GM23338 (cell line): Measurements from ENCODE around the gene LDLRAD3. TPM values are rescaled to one million over a fixed set of nuclear protein-coding genes. Genes with fewer than 3 reads are reported as not detected.
A peak's percentile ranks its signal among the peaks of the same experiment; 100 is the strongest.

ENCODE experiments used
- ATAC-seq: fragments of 200-7000 bp; cut with Tn5 transposase; 3 replicates; pipeline ENCODE4 v1.9.1; 2020
- DNase-seq: peaks from one replicate; pipeline ENCODE4 v3.0.0-alpha.2; 2015; ENCODE audit warnings: low spot score
- H2AFZ ChIP-seq: fragments of 200-600 bp; sonication (generic); 2 replicates; pipeline ENCODE4 v1.8.0; 2016; ENCODE audit warnings: antibody characterized with exemption, mild to moderate bottlenecking, moderate library complexity
- H3F3A ChIP-seq: fragments of 200-600 bp; sonication (generic); replicated peaks from 2 replicates; pipeline ENCODE4 v1.8.0; 2017; ENCODE audit warnings: antibody characterized with exemption, mixed run types, low read depth
- H3K27ac ChIP-seq: fragments of 200-600 bp; sonication (generic); 2 replicates; pipeline ENCODE4 v1.6.1; 2016; ENCODE audit warnings: low read depth
- H3K27me3 ChIP-seq: fragments of 200-600 bp; sonication (generic); 2 replicates; pipeline ENCODE4 v1.8.0; 2016; ENCODE audit warnings: mild to moderate bottlenecking, mixed run types, moderate library complexity; ENCODE audit not compliant: insufficient read depth
- H3K36me3 ChIP-seq: fragments of 200-600 bp; sonication (generic); 2 replicates; pipeline ENCODE4 v1.8.0; 2016; ENCODE audit warnings: mild to moderate bottlenecking; ENCODE audit not compliant: insufficient read depth
- H3K4me1 ChIP-seq: fragments of 200-600 bp; sonication (generic); 2 replicates; pipeline ENCODE4 v1.8.0; 2016; ENCODE audit warnings: mild to moderate bottlenecking, moderate library complexity; ENCODE audit not compliant: insufficient read depth
- H3K4me2 ChIP-seq: fragments of 200-600 bp; sonication (generic); 2 replicates; pipeline ENCODE4 v1.7.1; 2017; ENCODE audit warnings: mixed run types
- H3K4me3 ChIP-seq: fragments of 200-600 bp; sonication (generic); 2 replicates; pipeline ENCODE4 v1.6.1; 2016; ENCODE audit warnings: mixed run types
- H3K79me2 ChIP-seq: fragments of 200-600 bp; sonication (generic); replicated peaks from 2 replicates; pipeline ENCODE4 v1.8.0; 2017; ENCODE audit warnings: mild to moderate bottlenecking; ENCODE audit not compliant: insufficient read depth
- H3K9me2 ChIP-seq: fragments of 200-600 bp; sonication (generic); 2 replicates; pipeline ENCODE4 v1.8.0; 2017; ENCODE audit not compliant: insufficient read depth
- H4K20me1 ChIP-seq: fragments of 200-600 bp; sonication (generic); replicated peaks from 2 replicates; pipeline ENCODE4 v1.8.0; 2017; ENCODE audit warnings: mild to moderate bottlenecking; ENCODE audit not compliant: insufficient read depth
- H3K27ac Mint-ChIP-seq: 2 replicates; pipeline ENCODE4 v1.8.0; 2020; ENCODE audit warnings: inconsistent platforms, mild to moderate bottlenecking, moderate library complexity, mixed read lengths
- H3K27me3 Mint-ChIP-seq: 3 replicates; pipeline ENCODE4 v1.8.0; 2022; ENCODE audit warnings: low read depth, mild to moderate bottlenecking, moderate library complexity, mixed read lengths, inconsistent platforms; ENCODE audit not compliant: insufficient read depth, poor library complexity
- H3K36me3 Mint-ChIP-seq: 3 replicates; pipeline ENCODE4 v1.8.0; 2021; ENCODE audit warnings: low read depth, mild to moderate bottlenecking, inconsistent platforms, moderate library complexity, mixed read lengths
- H3K4me1 Mint-ChIP-seq: 3 replicates; pipeline ENCODE4 v1.8.0; 2020; ENCODE audit warnings: mild to moderate bottlenecking, inconsistent platforms, mixed read lengths
- H3K4me3 Mint-ChIP-seq: 3 replicates; pipeline ENCODE4 v1.8.0; 2021; ENCODE audit warnings: moderate library complexity, mild to moderate bottlenecking, inconsistent platforms, mixed read lengths
- H3K9me3 Mint-ChIP-seq: 3 replicates; pipeline ENCODE4 v1.8.0; 2020; ENCODE audit warnings: moderate library complexity, mild to moderate bottlenecking, inconsistent platforms, mixed read lengths
- CREB1 ChIP-seq: fragments of 250-450 bp; sonication (Bioruptor Pico); IDR thresholded peaks from 2 replicates; pipeline ENCODE4 v1.5.0; 2020; ENCODE audit warnings: low read depth, mild to moderate bottlenecking, moderate library complexity
- CTCF ChIP-seq, 2 experiments: fragments of 200-600 bp in 1 of 2; sonication (generic) in 1 of 2; conservative IDR thresholded peaks; 2 replicates each; pipeline versions ENCODE4 v1.5.1 to v1.6.1; 2016 to 2017; ENCODE audit warnings: antibody characterized with exemption in 2 of 2, low read depth in 2 of 2, mild to moderate bottlenecking in 2 of 2, moderate library complexity in 1 of 2
- ETS1 ChIP-seq: IDR thresholded peaks from 2 replicates; pipeline ENCODE4 v1.6.1; 2016; ENCODE audit warnings: antibody characterized with exemption
- EZH2 ChIP-seq: fragments of 200-600 bp; sonication (generic); IDR thresholded peaks from one replicate; pipeline ENCODE4 v1.8.0; 2017; ENCODE audit warnings: antibody characterized with exemption, mild to moderate bottlenecking, low read depth; ENCODE audit not compliant: unreplicated experiment
- EZH2phosphoT487 ChIP-seq: fragments of 200-600 bp; sonication (generic); IDR thresholded peaks from one replicate; pipeline ENCODE4 v1.8.1; 2018; ENCODE audit warnings: antibody characterized with exemption; ENCODE audit not compliant: unreplicated experiment
- JUNB ChIP-seq: IDR thresholded peaks from one replicate; pipeline ENCODE4 v1.6.1; 2016; ENCODE audit warnings: antibody characterized with exemption; ENCODE audit not compliant: unreplicated experiment
- NANOG ChIP-seq: IDR thresholded peaks from 2 replicates; pipeline ENCODE4 v1.6.1; 2016; ENCODE audit warnings: antibody characterized with exemption, borderline replicate concordance
- POLR2AphosphoS5 ChIP-seq: IDR thresholded peaks from 2 replicates; pipeline ENCODE4 v1.6.1; 2016; ENCODE audit warnings: antibody characterized with exemption, low read depth
- REST ChIP-seq: IDR thresholded peaks from one replicate; pipeline ENCODE4 v1.6.1; 2018; ENCODE audit warnings: antibody characterized with exemption; ENCODE audit not compliant: unreplicated experiment
- STAT1 ChIP-seq: IDR thresholded peaks from one replicate; pipeline ENCODE4 v1.6.1; 2016; ENCODE audit warnings: antibody characterized with exemption; ENCODE audit not compliant: unreplicated experiment
- ZNF114 ChIP-seq: fragments of 250-450 bp; sonication (Bioruptor Pico); IDR thresholded peaks from 2 replicates; pipeline ENCODE4 v1.5.0; 2020; ENCODE audit warnings: mild to moderate bottlenecking, moderate library complexity
- ZNF331 ChIP-seq: fragments of 250-450 bp; sonication (Bioruptor Pico); IDR thresholded peaks from 2 replicates; pipeline ENCODE4 v1.5.0; 2020; ENCODE audit warnings: low read depth, mild to moderate bottlenecking, moderate library complexity
- ZNF462 ChIP-seq: fragments of 250-450 bp; sonication (Bioruptor Pico); IDR thresholded peaks from 2 replicates; pipeline ENCODE4 v1.5.0; 2020; ENCODE audit warnings: mild to moderate bottlenecking, moderate library complexity
- polyA plus RNA-seq: library from polyadenylated mRNA; unstranded; fragments of >200 nt; fragmentation: Nextera tagmentation; extraction: Ambion mirVana; gene quantifications from 2 replicates; pipeline ENCODE4 v1.2.1, GENCODE V29; 2016
- total RNA-seq: library from RNA; depleted of rRNA; stranded (reverse); fragments of >200 nt; shearing (Covaris generic); gene quantifications from 2 replicates; pipeline ENCODE4 v1.2.3, GENCODE V29; 2014

Gene LDLRAD3
- total and polyA plus RNA-seq, 2 experiments from 2014 or later: 8.5 to 19.4 TPM

GRCh38 chr11:36071917-36072500 lies 128.1 kb downstream of the LDLRAD3 start:
- Histone ChIP-seq H3K4me3 (no peak overlapping the region), H3K36me3 (peaks cover 5% of the 10 kb centered on the region; the same call in 1 of the 2 replicates), H3K27me3 (no peaks in the 10 kb centered on the region), H3K9me2 (no peaks in the 10 kb centered on the region), H3K27ac (no peak overlapping the region), H2AFZ (no peak overlapping the region), H3K4me2 (no peak overlapping the region), H4K20me1 (no peaks in the 10 kb centered on the region), H3K4me1 (peaks cover 39% of the 10 kb centered on the region), H3K79me2 (peaks cover 11% of the 10 kb centered on the region; the same call in 1 of the 2 replicates), H3F3A (peaks cover 3% of the 10 kb centered on the region; the same call in 1 of the 2 replicates)
- TF ChIP-seq EZH2phosphoT487 (no peak), EZH2 (no peak), REST (no peak), CREB1 (CRISPR knock-in tag) (no peak), ZNF331 (CRISPR knock-in tag) (no peak), ZNF114 (CRISPR knock-in tag) (no peak), STAT1 (no peak), CTCF (conservative IDR thresholded peaks at IDR 0.05; ENCODE audit: low read depth in 2 of 2) (no peak), NANOG (no peak), ETS1 (no peak), ZNF462 (CRISPR knock-in tag) (no peak), JUNB (no peak), POLR2AphosphoS5 (no peak)
- H3K27me3 Mint-ChIP-seq: no peaks in the 10 kb centered on the region
- ATAC-seq (no peak), DNase-seq (no peak)
- H3K4me1 Mint-ChIP-seq: peaks cover 52% of the 10 kb centered on the region
- H3K36me3 Mint-ChIP-seq: peaks cover 34% of the 10 kb centered on the region
- peak overlapping the region; percentile 88 for H3K27ac Mint-ChIP-seq
- H3K4me3 Mint-ChIP-seq: no peak overlapping the region
- H3K9me3 Mint-ChIP-seq: peaks cover 23% of the 10 kb centered on the region
